GM10847 (cell line): ENCODE results near the gene BTBD10.

Experiments used
- POLR2A ChIP-seq: IDR thresholded peaks from 2 replicates; pipeline ENCODE4 v1.6.1; 2011; ENCODE audit not compliant: insufficient read length; ENCODE audit errors: extremely low read depth

Gene BTBD10

GRCh38 chr11:13362596-13363109 lies 100.4 kb downstream of the BTBD10 start:
- no peak for TF ChIP-seq POLR2A

- no peak for TF ChIP-seq POLR2A
Measured at GRCh38 chr11:13358596-13359270, 104.3 kb downstream of the BTBD10 start.

DNA sequence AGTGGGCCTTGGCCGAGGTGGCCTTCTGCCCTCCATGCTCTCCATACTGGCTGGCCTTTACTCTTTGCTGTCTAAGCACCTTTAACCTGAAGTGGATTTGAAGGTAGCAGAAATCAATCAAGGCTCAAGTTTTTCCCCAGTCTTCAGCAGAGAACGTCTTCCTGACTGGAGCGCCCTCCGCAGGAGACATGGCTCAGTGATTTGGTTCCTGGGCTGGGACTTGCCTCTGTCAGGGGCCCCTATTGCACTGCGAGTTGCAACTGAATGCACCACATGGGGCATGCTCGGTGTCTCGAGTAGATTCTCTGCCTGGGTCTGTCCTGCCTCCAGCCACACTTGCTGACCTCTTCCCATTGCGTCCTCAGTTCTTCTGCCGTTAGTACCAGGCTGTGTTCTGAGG lies 105.8 kb downstream of the BTBD10 start:
- no peak for TF ChIP-seq POLR2A

GRCh38 chr11:13355191-13355590 lies 107.8 kb downstream of the BTBD10 start:
- TF ChIP-seq POLR2A: no peak

- no peak for TF ChIP-seq POLR2A
Measured at GRCh38 chr11:13354335-13354734, 108.7 kb downstream of the BTBD10 start.

DNA sequence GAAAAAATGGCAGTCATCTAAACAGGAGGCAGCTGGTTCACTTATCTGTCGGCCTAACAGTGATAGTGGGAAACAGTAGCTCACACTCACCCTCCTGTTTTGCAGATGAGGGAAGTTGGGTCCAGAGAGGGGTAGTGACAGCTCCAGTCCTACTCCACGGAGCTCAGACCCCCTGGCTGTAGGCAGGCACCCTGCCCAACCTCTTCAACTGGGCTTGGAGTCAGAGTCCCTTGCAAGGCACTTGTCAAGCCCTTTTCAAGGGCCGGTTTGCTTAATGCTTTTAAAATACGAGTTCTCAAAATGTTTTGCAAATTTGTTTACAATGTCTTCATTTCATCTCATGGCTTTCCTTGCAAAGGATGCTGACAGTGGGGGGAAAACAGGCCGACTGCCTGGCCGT lies 110.3 kb downstream of the BTBD10 start:
- TF ChIP-seq POLR2A: no peak

DNA sequence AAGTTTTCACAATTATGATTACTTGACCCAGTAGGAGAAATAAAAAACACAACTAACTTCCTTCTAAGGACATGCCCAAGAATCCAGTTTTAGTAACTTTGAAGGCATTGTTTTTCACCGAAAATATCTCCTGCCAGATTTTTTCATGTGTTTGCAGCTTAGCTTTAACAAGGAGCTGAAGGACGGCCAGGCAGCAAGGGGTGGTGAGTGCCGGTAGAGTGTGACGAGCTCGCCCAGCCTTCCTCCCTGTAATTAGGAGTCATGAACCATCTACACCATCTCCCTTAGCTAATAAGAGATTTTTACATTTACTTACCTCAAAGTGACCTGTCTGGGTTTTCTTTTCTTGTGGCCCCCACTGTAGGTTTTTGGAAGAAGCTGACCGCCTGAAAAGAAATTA lies 113.4 kb downstream of the BTBD10 start:
- TF ChIP-seq POLR2A: no peak

DNA sequence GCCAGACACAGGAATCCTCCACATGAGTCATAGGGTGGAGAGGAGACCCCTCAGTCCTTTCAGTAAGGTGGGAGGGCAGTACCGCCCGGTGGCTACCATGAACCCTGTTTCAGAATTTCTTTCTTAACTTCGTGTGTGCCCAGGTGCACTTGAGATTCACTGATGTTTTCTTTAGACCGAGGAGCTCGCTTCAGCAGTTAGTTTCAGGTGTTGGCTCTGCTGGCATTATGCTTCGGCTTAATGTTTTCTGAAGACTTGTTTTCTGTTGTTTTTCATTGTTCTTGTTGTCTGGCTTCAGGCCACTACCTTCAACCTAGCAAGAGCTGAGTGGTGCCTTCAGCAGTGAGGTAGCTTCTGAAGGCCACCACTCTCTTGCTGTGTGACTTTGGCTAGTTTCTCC lies 114.0 kb downstream of the BTBD10 start:
- no peak for TF ChIP-seq POLR2A

- no peak for TF ChIP-seq POLR2A
Measured at GRCh38 chr11:13348305-13348704, 114.7 kb downstream of the BTBD10 start.

- no peak for TF ChIP-seq POLR2A
Measured at GRCh38 chr11:13347901-13348300, 115.1 kb downstream of the BTBD10 start.

DNA sequence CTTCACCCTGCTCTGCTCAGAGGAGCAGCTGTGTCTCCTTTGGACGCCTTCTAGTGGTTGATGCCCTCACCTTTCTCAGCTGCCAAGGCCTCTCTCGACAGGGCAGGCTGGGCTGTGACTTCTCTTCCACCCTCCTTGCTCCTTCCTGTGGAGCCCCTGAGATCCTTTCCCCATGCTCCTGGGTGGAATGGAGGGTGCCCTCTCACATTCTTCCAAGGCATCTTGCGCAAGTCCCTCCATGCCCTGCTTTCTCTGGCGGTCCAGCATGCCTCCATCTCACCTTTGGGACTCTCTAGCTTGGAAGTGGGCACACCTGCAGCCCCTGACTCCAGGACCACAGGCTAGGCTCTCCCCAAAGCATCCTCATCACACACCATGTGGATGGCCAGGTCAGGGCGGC lies 116.6 kb downstream of the BTBD10 start:
- no peak for TF ChIP-seq POLR2A

- TF ChIP-seq POLR2A: no peak
Measured at GRCh38 chr11:13344818-13345217, 118.2 kb downstream of the BTBD10 start.

- no peak for TF ChIP-seq POLR2A
Measured at GRCh38 chr11:13343931-13344717, 118.9 kb downstream of the BTBD10 start.

DNA sequence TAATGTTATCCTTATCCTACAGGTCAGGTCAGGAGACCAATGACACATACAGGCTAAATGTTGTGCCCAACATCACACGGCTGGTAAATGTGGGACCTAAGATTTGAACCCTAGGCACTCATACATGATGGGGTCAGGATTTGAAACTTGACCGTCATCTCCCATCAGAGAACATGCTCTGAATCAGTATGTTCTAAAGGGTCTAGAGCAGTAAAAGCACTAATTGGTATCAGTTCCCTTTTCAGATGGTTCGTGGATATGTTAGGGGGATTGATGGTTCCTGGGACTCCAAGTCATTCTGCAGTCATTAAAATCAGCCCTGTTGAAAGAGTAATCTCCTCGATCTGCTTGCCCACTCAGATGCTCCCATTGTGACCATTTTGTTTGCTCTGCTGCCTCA lies 120.0 kb downstream of the BTBD10 start:
- no peak for TF ChIP-seq POLR2A

DNA sequence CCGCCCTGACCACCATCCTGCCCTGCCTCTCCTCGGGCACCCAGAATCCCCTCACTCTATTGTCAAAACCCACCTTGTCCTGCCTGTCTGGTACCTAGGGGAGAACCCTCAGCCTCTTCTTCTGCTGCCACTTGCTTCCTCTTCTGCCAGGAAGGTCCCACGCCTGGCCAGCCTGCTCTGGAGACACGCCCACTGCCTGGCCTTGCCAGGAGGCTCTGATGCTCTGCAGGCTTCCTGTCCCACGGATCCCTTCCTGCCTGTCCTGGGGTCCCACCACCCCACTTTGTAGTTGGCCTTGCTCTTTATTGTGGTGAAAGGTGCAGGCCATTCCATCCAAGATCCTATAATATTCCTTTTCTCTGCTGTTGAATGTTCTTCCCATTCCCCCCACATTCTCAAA lies 122.0 kb downstream of the BTBD10 start:
- TF ChIP-seq POLR2A: no peak

DNA sequence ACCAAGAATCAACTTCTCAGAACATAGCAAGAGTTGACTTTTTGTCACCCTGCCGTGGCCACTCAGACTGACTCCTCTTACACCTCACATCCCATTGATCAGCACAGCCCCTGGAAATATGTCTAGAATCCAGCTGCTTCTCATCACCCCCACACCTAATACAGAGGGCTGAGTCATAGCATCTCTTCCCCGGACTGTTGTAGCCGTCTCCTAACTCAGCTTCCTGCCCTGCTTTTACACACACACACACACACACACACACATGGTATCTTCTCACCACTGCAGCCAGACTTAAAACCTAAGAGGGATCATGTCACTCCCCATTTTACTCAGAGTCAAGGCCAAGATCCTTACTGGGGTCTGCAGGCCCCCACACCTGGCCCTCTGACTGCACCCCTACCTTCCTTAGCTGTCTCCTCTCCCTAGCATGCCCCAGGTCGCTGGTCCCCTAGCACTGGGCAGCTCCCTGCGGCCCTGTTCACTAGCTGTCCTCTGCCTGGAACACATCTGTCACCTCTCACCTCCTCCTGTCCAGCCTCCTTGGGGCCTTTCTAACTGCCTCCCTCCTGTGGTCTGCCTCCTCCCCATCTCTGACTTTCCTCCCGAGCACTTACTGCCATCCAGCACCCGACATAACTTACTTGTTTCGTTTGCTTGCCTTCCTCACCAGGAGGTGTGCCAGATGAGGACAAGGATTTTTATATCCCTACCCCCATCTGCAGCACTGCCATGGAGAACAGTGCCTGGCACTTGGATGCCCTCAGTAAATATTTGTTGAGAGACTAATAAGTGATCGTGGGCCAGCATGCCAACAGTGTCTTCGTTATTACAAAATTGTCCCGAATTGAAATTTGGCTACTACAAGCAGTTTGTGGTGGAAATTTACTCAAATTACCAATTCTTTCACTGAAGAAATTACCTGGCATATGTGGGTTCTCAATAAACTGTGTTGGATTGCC lies 123.5 kb downstream of the BTBD10 start:
- no peak for TF ChIP-seq POLR2A
